Cardiac muscle cell (in vitro differentiated cells and primary cell): ENCODE measurements around the gene ANKH. TPM values are rescaled to one million over a fixed set of nuclear protein-coding genes. Genes with fewer than 3 reads are reported as not detected.
A peak's percentile ranks its signal among the peaks of the same experiment; 100 is the strongest.

Source experiments
- DNase-seq, 2 donors: peaks; one replicate each; pipeline versions ENCODE4 v3.0.0 to v3.0.0-alpha.2; 2010 to 2017; ENCODE audit warnings: low read depth in 1 of 2, low spot score in 1 of 2
- H3K27ac ChIP-seq: fragments of 200-600 bp; sonication (generic); 2 replicates; pipeline ENCODE4 v1.5.1; 2016
- H3K27me3 ChIP-seq: fragments of 200-600 bp; sonication (generic); 2 replicates; pipeline ENCODE4 v1.6.0; 2016; ENCODE audit warnings: control low read depth
- H3K36me3 ChIP-seq: fragments of 200-600 bp; sonication (generic); 2 replicates; pipeline ENCODE4 v1.5.1; 2016; ENCODE audit warnings: control low read depth
- H3K4me1 ChIP-seq: fragments of 200-600 bp; sonication (generic); 2 replicates; pipeline ENCODE4 v1.8.1; 2017; ENCODE audit warnings: low read depth, mild to moderate bottlenecking, mixed run types
- H3K4me3 ChIP-seq: fragments of 200-600 bp; sonication (generic); 2 replicates; pipeline ENCODE4 v1.5.1; 2016; ENCODE audit warnings: mild to moderate bottlenecking
- H3K9me3 ChIP-seq: fragments of 200-600 bp; sonication (generic); 2 replicates; pipeline ENCODE4 v1.5.1; 2017; ENCODE audit warnings: low read depth, mild to moderate bottlenecking, control low read depth
- CTCF ChIP-seq: IDR thresholded peaks from 2 replicates; pipeline ENCODE4 v1.5.1; 2012; ENCODE audit warnings: low read depth, mild to moderate bottlenecking, low read length
- polyA plus RNA-seq: library from polyadenylated mRNA; unstranded; fragments of >200 nt; fragmentation: Nextera tagmentation; extraction: Ambion mirVana; gene quantifications from 2 replicates; pipeline ENCODE4 v1.2.1, GENCODE V29; 2016
- total RNA-seq: library from RNA; depleted of rRNA; stranded (reverse); fragments of >200 nt; gene quantifications from 2 replicates; pipeline ENCODE4 v1.2.3, GENCODE V29; 2016

Gene ANKH
- total and polyA plus RNA-seq, 2 experiments from 2014 or later = 26.6 to 48.1 TPM

- Histone ChIP-seq H3K27me3 (no peaks in the 10 kb centered on the region), H3K9me3 (no peaks in the 10 kb centered on the region), H3K4me3 (no peak overlapping the region), H3K27ac (no peak overlapping the region), H3K4me1 (peaks cover 16% of the 10 kb centered on the region), H3K36me3 (peaks cover 50% of the 10 kb centered on the region)
- peak; percentile 73 for TF ChIP-seq CTCF
- DNase-seq = peak; percentile 50 to 70
Measured at GRCh38 chr5:14685757-14686156, 185.8 kb downstream of the ANKH start.

GRCh38 chr5:14684757-14685156 is 186.8 kb downstream of the ANKH start:
- no peak for TF ChIP-seq CTCF
- no peak for DNase-seq
- no peak overlapping the region for H3K4me3 ChIP-seq
- peaks cover 16% of the 10 kb centered on the region for H3K4me1 ChIP-seq
- no peaks in the 10 kb centered on the region for H3K9me3 ChIP-seq
- H3K27ac ChIP-seq = peak overlapping the region; percentile 71
- H3K36me3 ChIP-seq = peaks cover 41% of the 10 kb centered on the region
- H3K27me3 ChIP-seq = no peaks in the 10 kb centered on the region

- no peak for TF ChIP-seq CTCF
- Histone ChIP-seq H3K27me3 (no peaks in the 10 kb centered on the region), H3K4me3 (no peak overlapping the region), H3K27ac (peak overlapping the region; percentile 71), H3K36me3 (peaks cover 38% of the 10 kb centered on the region), H3K9me3 (no peaks in the 10 kb centered on the region), H3K4me1 (peaks cover 16% of the 10 kb centered on the region)
- DNase-seq = no peak
Measured at GRCh38 chr5:14683906-14684455, 187.6 kb downstream of the ANKH start.

- peaks cover 16% of the 10 kb centered on the region for H3K4me1 ChIP-seq
- peaks cover 24% of the 10 kb centered on the region for H3K36me3 ChIP-seq
- H3K9me3 ChIP-seq = no peaks in the 10 kb centered on the region
- DNase-seq = no peak
- no peak overlapping the region for H3K27ac ChIP-seq
- H3K4me3 ChIP-seq = no peak overlapping the region
- TF ChIP-seq CTCF = no peak
- no peaks in the 10 kb centered on the region for H3K27me3 ChIP-seq
Measured at GRCh38 chr5:14681236-14681752, 190.3 kb downstream of the ANKH start.

DNA sequence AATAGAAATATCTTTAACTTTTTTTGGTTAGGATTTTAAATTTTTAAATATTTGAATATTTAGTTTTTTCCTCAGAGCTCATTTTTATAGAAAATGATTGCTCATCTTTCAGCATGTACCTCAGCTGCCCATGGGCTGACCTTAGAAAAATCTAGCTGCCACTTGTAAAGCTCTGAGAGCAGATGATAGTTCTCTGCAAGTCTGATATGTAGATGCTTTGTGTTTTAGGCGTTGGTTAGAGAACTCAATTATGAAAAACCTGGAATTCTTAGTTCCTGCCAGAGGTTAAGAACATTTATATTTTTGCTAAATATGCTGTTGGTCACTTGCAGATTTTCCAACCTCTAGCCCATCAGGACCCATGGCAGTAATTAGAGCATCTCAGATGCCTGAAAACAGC is 192.0 kb downstream of the ANKH start:
- Histone ChIP-seq H3K9me3 (no peaks in the 10 kb centered on the region), H3K4me1 (peaks cover 12% of the 10 kb centered on the region), H3K4me3 (no peak overlapping the region), H3K36me3 (peaks cover 24% of the 10 kb centered on the region), H3K27me3 (no peaks in the 10 kb centered on the region), H3K27ac (no peak overlapping the region)
- DNase-seq = no peak
- TF ChIP-seq CTCF = no peak
